ENCODE measurements around the gene KIF1A. TPM values are rescaled to one million over a fixed set of nuclear protein-coding genes. Genes with fewer than 3 reads are reported as not detected.

Gene KIF1A
- total RNA-seq, 1 experiment from 2014 or later = 279 TPM

DNA sequence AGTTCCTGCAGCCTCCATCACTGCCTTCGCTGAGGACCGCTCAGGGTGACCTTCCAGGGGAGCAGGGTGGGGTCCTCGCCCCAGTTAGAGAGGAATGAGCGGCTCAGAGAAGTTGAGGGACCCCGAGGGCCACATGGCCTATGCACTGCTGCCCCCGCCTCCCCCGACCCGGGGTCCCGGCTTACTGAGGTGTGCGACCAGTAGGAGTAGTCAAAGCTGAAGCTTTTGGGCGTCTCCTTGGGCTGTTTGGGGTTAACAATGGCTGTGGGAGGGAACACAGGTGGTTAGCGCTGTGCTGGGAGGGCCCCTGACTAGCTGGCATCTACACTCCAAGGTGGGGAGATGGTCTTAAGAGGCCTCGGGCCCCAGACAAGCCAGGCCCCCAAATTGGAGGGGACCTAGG is 31.0 kb downstream of the KIF1A start:
- POLR2A ChIA-PET = no interaction called here
- H3K27ac Mint-ChIP-seq = no peak overlapping the region
- H3K9me3 Mint-ChIP-seq = no peaks in the 10 kb centered on the region

DNA sequence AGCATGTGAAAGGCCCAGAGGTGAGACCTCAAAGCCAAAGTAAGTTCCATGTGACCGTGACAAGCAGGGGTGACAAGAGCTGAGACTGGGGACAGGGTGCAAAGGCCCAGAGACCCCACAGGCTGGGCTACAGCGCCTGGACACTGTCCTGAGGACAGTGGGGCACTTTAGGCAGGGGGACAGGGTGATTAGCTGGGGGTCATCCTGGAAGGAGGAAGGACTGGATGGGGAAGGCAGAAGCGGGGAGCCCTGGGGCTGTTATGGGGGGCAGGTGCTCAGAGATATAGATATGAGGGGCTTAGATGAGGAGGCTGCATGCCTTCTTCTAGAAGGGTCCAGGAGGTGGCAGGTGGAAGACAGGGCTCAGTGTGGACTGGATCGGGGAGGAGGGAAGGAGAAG is 31.5 kb downstream of the KIF1A start:
- Mint-ChIP-seq H3K4me3 (no peak overlapping the region), H3K4me1 (peaks cover 6% of the 10 kb centered on the region; the same call in 1 of the 2 replicates), H3K27me3 (ENCODE audit: low read depth) (no peaks in the 10 kb centered on the region), H3K36me3 (peaks cover 19% of the 10 kb centered on the region; the same call in 1 of the 2 replicates), H3K9me3 (no peaks in the 10 kb centered on the region), H3K27ac (no peak overlapping the region)
- ChIA-PET POLR2A (no interaction called here), CTCF (no interaction called here)
- DNase-seq (ENCODE audit: low spot score) (no peak), ATAC-seq (no peak)
- no peak for TF ChIP-seq TCF7 (CRISPR knock-in tag; IDR thresholded peaks at IDR 0.05; ENCODE audit: low read depth)
- TF ChIP-seq, protein P1, sequence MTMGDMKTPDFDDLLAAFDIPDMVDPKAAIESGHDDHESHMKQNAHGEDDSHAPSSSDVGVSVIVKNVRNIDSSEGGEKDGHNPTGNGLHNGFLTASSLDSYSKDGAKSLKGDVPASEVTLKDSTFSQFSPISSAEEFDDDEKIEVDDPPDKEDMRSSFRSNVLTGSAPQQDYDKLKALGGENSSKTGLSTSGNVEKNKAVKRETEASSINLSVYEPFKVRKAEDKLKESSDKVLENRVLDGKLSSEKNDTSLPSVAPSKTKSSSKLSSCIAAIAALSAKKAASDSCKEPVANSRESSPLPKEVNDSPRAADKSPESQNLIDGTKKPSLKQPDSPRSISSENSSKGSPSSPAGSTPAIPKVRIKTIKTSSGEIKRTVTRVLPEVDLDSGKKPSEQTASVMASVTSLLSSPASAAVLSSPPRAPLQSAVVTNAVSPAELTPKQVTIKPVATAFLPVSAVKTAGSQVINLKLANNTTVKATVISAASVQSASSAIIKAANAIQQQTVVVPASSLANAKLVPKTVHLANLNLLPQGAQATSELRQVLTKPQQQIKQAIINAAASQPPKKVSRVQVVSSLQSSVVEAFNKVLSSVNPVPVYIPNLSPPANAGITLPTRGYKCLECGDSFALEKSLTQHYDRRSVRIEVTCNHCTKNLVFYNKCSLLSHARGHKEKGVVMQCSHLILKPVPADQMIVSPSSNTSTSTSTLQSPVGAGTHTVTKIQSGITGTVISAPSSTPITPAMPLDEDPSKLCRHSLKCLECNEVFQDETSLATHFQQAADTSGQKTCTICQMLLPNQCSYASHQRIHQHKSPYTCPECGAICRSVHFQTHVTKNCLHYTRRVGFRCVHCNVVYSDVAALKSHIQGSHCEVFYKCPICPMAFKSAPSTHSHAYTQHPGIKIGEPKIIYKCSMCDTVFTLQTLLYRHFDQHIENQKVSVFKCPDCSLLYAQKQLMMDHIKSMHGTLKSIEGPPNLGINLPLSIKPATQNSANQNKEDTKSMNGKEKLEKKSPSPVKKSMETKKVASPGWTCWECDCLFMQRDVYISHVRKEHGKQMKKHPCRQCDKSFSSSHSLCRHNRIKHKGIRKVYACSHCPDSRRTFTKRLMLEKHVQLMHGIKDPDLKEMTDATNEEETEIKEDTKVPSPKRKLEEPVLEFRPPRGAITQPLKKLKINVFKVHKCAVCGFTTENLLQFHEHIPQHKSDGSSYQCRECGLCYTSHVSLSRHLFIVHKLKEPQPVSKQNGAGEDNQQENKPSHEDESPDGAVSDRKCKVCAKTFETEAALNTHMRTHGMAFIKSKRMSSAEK (CRISPR knock-in tag; IDR thresholded peaks at IDR 0.05; ENCODE audit: borderline replicate concordance) = no peak
- TF ChIP-seq, protein P2, sequence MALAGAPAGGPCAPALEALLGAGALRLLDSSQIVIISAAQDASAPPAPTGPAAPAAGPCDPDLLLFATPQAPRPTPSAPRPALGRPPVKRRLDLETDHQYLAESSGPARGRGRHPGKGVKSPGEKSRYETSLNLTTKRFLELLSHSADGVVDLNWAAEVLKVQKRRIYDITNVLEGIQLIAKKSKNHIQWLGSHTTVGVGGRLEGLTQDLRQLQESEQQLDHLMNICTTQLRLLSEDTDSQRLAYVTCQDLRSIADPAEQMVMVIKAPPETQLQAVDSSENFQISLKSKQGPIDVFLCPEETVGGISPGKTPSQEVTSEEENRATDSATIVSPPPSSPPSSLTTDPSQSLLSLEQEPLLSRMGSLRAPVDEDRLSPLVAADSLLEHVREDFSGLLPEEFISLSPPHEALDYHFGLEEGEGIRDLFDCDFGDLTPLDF (CRISPR knock-in tag; IDR thresholded peaks at IDR 0.05) = no peak
- no peak for TF ChIP-seq JAZF1 (CRISPR knock-in tag; IDR thresholded peaks at IDR 0.05)
- TF ChIP-seq, protein P3, sequence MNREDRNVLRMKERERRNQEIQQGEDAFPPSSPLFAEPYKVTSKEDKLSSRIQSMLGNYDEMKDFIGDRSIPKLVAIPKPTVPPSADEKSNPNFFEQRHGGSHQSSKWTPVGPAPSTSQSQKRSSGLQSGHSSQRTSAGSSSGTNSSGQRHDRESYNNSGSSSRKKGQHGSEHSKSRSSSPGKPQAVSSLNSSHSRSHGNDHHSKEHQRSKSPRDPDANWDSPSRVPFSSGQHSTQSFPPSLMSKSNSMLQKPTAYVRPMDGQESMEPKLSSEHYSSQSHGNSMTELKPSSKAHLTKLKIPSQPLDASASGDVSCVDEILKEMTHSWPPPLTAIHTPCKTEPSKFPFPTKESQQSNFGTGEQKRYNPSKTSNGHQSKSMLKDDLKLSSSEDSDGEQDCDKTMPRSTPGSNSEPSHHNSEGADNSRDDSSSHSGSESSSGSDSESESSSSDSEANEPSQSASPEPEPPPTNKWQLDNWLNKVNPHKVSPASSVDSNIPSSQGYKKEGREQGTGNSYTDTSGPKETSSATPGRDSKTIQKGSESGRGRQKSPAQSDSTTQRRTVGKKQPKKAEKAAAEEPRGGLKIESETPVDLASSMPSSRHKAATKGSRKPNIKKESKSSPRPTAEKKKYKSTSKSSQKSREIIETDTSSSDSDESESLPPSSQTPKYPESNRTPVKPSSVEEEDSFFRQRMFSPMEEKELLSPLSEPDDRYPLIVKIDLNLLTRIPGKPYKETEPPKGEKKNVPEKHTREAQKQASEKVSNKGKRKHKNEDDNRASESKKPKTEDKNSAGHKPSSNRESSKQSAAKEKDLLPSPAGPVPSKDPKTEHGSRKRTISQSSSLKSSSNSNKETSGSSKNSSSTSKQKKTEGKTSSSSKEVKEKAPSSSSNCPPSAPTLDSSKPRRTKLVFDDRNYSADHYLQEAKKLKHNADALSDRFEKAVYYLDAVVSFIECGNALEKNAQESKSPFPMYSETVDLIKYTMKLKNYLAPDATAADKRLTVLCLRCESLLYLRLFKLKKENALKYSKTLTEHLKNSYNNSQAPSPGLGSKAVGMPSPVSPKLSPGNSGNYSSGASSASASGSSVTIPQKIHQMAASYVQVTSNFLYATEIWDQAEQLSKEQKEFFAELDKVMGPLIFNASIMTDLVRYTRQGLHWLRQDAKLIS (CRISPR knock-in tag; IDR thresholded peaks at IDR 0.05; ENCODE audit: borderline replicate concordance) = no peak

More for the DNA sequence above, 31.0 kb downstream of the KIF1A start:
- H3K27me3 Mint-ChIP-seq (ENCODE audit: low read depth) = no peaks in the 10 kb centered on the region
- DNase-seq (ENCODE audit: low spot score) = no peak
- TF ChIP-seq, protein P4, sequence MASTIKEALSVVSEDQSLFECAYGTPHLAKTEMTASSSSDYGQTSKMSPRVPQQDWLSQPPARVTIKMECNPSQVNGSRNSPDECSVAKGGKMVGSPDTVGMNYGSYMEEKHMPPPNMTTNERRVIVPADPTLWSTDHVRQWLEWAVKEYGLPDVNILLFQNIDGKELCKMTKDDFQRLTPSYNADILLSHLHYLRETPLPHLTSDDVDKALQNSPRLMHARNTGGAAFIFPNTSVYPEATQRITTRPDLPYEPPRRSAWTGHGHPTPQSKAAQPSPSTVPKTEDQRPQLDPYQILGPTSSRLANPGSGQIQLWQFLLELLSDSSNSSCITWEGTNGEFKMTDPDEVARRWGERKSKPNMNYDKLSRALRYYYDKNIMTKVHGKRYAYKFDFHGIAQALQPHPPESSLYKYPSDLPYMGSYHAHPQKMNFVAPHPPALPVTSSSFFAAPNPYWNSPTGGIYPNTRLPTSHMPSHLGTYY (CRISPR knock-in tag; IDR thresholded peaks at IDR 0.05) = no peak
- TF ChIP-seq ESRRA (CRISPR knock-in tag; IDR thresholded peaks at IDR 0.05; ENCODE audit: borderline replicate concordance) (no peak), GRHL2 (CRISPR knock-in tag; IDR thresholded peaks at IDR 0.05; ENCODE audit: insufficient replicate concordance, severe bottlenecking) (no peak), PRRX2 (CRISPR knock-in tag; IDR thresholded peaks at IDR 0.05) (no peak), SMAD4 (CRISPR knock-in tag; IDR thresholded peaks at IDR 0.05) (no peak), EMX1 (CRISPR knock-in tag; IDR thresholded peaks at IDR 0.05) (no peak), NR1H2 (CRISPR knock-in tag; IDR thresholded peaks at IDR 0.05) (no peak), TP53 (CRISPR knock-in tag; IDR thresholded peaks at IDR 0.05) (no peak)
- TF ChIP-seq, protein P5, sequence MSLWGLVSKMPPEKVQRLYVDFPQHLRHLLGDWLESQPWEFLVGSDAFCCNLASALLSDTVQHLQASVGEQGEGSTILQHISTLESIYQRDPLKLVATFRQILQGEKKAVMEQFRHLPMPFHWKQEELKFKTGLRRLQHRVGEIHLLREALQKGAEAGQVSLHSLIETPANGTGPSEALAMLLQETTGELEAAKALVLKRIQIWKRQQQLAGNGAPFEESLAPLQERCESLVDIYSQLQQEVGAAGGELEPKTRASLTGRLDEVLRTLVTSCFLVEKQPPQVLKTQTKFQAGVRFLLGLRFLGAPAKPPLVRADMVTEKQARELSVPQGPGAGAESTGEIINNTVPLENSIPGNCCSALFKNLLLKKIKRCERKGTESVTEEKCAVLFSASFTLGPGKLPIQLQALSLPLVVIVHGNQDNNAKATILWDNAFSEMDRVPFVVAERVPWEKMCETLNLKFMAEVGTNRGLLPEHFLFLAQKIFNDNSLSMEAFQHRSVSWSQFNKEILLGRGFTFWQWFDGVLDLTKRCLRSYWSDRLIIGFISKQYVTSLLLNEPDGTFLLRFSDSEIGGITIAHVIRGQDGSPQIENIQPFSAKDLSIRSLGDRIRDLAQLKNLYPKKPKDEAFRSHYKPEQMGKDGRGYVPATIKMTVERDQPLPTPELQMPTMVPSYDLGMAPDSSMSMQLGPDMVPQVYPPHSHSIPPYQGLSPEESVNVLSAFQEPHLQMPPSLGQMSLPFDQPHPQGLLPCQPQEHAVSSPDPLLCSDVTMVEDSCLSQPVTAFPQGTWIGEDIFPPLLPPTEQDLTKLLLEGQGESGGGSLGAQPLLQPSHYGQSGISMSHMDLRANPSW (CRISPR knock-in tag; conservative IDR thresholded peaks at IDR 0.05; ENCODE audit: low read depth) = no peak
- TF ChIP-seq, protein P6, sequence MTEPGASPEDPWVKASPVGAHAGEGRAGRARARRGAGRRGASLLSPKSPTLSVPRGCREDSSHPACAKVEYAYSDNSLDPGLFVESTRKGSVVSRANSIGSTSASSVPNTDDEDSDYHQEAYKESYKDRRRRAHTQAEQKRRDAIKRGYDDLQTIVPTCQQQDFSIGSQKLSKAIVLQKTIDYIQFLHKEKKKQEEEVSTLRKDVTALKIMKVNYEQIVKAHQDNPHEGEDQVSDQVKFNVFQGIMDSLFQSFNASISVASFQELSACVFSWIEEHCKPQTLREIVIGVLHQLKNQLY (CRISPR knock-in tag; IDR thresholded peaks at IDR 0.05) = no peak
- TF ChIP-seq, protein P7, sequence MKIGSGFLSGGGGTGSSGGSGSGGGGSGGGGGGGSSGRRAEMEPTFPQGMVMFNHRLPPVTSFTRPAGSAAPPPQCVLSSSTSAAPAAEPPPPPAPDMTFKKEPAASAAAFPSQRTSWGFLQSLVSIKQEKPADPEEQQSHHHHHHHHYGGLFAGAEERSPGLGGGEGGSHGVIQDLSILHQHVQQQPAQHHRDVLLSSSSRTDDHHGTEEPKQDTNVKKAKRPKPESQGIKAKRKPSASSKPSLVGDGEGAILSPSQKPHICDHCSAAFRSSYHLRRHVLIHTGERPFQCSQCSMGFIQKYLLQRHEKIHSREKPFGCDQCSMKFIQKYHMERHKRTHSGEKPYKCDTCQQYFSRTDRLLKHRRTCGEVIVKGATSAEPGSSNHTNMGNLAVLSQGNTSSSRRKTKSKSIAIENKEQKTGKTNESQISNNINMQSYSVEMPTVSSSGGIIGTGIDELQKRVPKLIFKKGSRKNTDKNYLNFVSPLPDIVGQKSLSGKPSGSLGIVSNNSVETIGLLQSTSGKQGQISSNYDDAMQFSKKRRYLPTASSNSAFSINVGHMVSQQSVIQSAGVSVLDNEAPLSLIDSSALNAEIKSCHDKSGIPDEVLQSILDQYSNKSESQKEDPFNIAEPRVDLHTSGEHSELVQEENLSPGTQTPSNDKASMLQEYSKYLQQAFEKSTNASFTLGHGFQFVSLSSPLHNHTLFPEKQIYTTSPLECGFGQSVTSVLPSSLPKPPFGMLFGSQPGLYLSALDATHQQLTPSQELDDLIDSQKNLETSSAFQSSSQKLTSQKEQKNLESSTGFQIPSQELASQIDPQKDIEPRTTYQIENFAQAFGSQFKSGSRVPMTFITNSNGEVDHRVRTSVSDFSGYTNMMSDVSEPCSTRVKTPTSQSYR (CRISPR knock-in tag; IDR thresholded peaks at IDR 0.05) = no peak
- TF ChIP-seq, protein P8, sequence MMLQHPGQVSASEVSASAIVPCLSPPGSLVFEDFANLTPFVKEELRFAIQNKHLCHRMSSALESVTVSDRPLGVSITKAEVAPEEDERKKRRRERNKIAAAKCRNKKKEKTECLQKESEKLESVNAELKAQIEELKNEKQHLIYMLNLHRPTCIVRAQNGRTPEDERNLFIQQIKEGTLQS (CRISPR knock-in tag; conservative IDR thresholded peaks at IDR 0.05) = no peak
- peaks cover 19% of the 10 kb centered on the region; the same call in 1 of the 2 replicates for H3K36me3 Mint-ChIP-seq
- H3K4me1 Mint-ChIP-seq = peaks cover 10% of the 10 kb centered on the region; the same call in 1 of the 2 replicates
- no peak for ATAC-seq
- H3K4me3 Mint-ChIP-seq = no peak overlapping the region
- CTCF ChIA-PET = no interaction called here
